PC-3 (cell line): ENCODE measurements around the gene SDC4.

Experiments
- EZH2 ChIP-seq: fragments of 300-600 bp; sonication (generic); IDR thresholded peaks from one replicate; pipeline ENCODE4 v1.6.1; 2017; ENCODE audit warnings: antibody characterized with exemption, mild to moderate bottlenecking, low read length; ENCODE audit not compliant: unreplicated experiment
- EZH2phosphoT487 ChIP-seq: fragments of 300-600 bp; sonication (generic); IDR thresholded peaks from 2 replicates; pipeline ENCODE4 v1.6.1; 2018; ENCODE audit warnings: mild to moderate bottlenecking, antibody characterized with exemption, low read length, borderline replicate concordance

GRCh38 chr20:45307076-45307640 lies 41.1 kb downstream of the SDC4 start:
- TF ChIP-seq EZH2 (no peak), EZH2phosphoT487 (no peak)
